Measurements from ENCODE around the gene METAP1. TPM values are rescaled to one million over a fixed set of nuclear protein-coding genes. Genes with fewer than 3 reads are reported as not detected.

METAP1 gene
- 41.6 to 62.0 TPM (median 49.0 TPM) in 5 replicates for total RNA-seq (2022; extraction: Qiagen RNA extraction)

GRCh38 chr4:98995183-98996055 lies at the start of gene METAP1:
TSS of gene METAP1 (plus strand) at chr4:98995721. CDS start at chr4:98995754, 33 bp downstream.

GRCh38 chr4:99088481-99089365 lies 93.2 kb downstream of the METAP1 start, which contains the start of gene ADH5:
TSS of gene ADH5 (minus strand) at chr4:99088788. CDS start at chr4:99088700, 88 bp downstream.

Other genes starting within 250 kb of the METAP1 start
- gene EIF4E, start 66.6 kb upstream of the METAP1 start, total RNA-seq (2022; extraction: Qiagen RNA extraction) = 64.3 to 146 TPM (median 70.2 TPM) in 5 replicates
- 102 to 144 TPM (median 103 TPM) in 5 replicates for gene ADH5, start 93.1 kb downstream of the METAP1 start, total RNA-seq (2022; extraction: Qiagen RNA extraction)
- not detected in 5 replicates for gene ADH4, start 148.6 kb downstream of the METAP1 start, total RNA-seq (2022; extraction: Qiagen RNA extraction)
- gene ADH6, start 223.5 kb downstream of the METAP1 start, total RNA-seq (2022; extraction: Qiagen RNA extraction) = 0.05 to 0.13 TPM in 2 of 5 replicates, not detected in the others

Measured in A549 treated with AZD2906 at 1 μM for 4 hours (cell line).